NCI-H128 (cell line): ENCODE measurements around the gene TMEM236.

Experiments used
- DNase-seq: peaks from one replicate; lab custom pipeline; 2025; ENCODE audit not compliant: unreplicated experiment; lab: John Stamatoyannopoulos, UW

TMEM236 gene

GRCh38 chr10:17787087-17787961, 35.3 kb downstream of the TMEM236 start:
- no peak for DNase-seq

GRCh38 chr10:17788646-17789045, 36.6 kb downstream of the TMEM236 start:
- no peak for DNase-seq

GRCh38 chr10:17789396-17789795, 37.4 kb downstream of the TMEM236 start:
- DNase-seq = no peak

- DNase-seq = no peak
Observed at GRCh38 chr10:17790651-17791050, 38.6 kb downstream of the TMEM236 start.

- DNase-seq = no peak
Observed at GRCh38 chr10:17792991-17793390, 41.0 kb downstream of the TMEM236 start.

GRCh38 chr10:17793823-17794644, 42.0 kb downstream of the TMEM236 start:
- no peak for DNase-seq

GRCh38 chr10:17795083-17795482, 43.1 kb downstream of the TMEM236 start:
- DNase-seq = no peak

- DNase-seq = no peak
Observed at GRCh38 chr10:17795813-17796594, 44.0 kb downstream of the TMEM236 start.

GRCh38 chr10:17801507-17801906, 49.5 kb downstream of the TMEM236 start:
- no peak for DNase-seq

- no peak for DNase-seq
Observed at GRCh38 chr10:17802350-17802749, 50.3 kb downstream of the TMEM236 start.

GRCh38 chr10:17802976-17803375, 51.0 kb downstream of the TMEM236 start:
- no peak for DNase-seq

- DNase-seq = no peak
Observed at GRCh38 chr10:17805330-17805729, 53.3 kb downstream of the TMEM236 start.

- no peak for DNase-seq
Observed at GRCh38 chr10:17805921-17806577, 54.0 kb downstream of the TMEM236 start.

GRCh38 chr10:17808971-17809841, 57.2 kb downstream of the TMEM236 start, which contains the start of gene MRC1:
Gene MRC1 (plus strand): TSS chr10:17809348. CDS start chr10:17809466, 118 bp downstream.
- DNase-seq = no peak

- no peak for DNase-seq
Observed at GRCh38 chr10:17811146-17811865, 59.3 kb downstream of the TMEM236 start.

- DNase-seq = no peak
Observed at GRCh38 chr10:17814973-17815372, 63.0 kb downstream of the TMEM236 start.

GRCh38 chr10:17816199-17816598, 64.2 kb downstream of the TMEM236 start:
- no peak for DNase-seq

- no peak for DNase-seq
Observed at GRCh38 chr10:17817316-17817715, 65.3 kb downstream of the TMEM236 start.

- DNase-seq = no peak
Observed at GRCh38 chr10:17817790-17818189, 65.8 kb downstream of the TMEM236 start.
